AG09319 (cell line): ENCODE measurements around the gene LBH.

Experiments
- DNase-seq: peaks from one replicate; pipeline ENCODE4 v3.0.0-alpha.2; 2010; ENCODE audit warnings: low read depth; ENCODE audit errors: extremely low read depth
- TF ChIP-seq, protein P1 (sequence below): IDR thresholded peaks from 2 replicates; pipeline ENCODE4 v1.5.1; 2011; ENCODE audit warnings: low read depth, mild to moderate bottlenecking, inconsistent platforms, low read length, moderate library complexity

Gene LBH

GRCh38 chr2:30192314-30192713 lies 39.0 kb upstream of the LBH start:
- no peak for DNase-seq
- TF ChIP-seq, protein P1, sequence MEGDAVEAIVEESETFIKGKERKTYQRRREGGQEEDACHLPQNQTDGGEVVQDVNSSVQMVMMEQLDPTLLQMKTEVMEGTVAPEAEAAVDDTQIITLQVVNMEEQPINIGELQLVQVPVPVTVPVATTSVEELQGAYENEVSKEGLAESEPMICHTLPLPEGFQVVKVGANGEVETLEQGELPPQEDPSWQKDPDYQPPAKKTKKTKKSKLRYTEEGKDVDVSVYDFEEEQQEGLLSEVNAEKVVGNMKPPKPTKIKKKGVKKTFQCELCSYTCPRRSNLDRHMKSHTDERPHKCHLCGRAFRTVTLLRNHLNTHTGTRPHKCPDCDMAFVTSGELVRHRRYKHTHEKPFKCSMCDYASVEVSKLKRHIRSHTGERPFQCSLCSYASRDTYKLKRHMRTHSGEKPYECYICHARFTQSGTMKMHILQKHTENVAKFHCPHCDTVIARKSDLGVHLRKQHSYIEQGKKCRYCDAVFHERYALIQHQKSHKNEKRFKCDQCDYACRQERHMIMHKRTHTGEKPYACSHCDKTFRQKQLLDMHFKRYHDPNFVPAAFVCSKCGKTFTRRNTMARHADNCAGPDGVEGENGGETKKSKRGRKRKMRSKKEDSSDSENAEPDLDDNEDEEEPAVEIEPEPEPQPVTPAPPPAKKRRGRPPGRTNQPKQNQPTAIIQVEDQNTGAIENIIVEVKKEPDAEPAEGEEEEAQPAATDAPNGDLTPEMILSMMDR = no peak

DNA sequence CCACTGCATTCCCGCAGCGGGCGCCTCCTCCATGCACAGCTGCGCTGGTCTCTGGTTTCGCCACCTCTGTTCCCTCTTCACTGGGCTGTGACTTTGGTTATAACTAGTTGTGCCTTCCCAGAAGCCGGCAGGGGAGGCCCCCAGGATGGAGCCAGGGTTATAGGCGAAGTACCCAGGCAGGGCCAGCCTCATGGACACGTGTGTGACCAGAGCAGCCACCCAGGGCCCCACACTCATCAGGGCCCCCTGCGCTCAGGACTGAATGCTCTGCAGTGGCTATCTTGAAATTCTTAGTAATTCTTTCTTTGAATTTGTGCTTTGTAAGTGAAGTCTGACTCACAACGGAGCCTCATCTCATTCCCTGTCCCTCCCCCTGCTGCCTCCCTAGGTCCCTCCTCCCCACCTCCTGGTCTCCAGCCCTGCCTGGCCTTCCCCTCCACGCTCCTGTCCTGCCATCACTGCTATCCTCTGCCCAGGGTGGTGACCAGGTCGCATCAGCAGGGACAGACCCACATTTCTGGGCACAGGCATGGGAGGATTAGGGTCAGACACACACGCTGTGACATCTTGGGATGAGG lies 38.1 kb upstream of the LBH start:
- TF ChIP-seq, protein P1 = no peak
- no peak for DNase-seq

GRCh38 chr2:30194421-30194820 lies 36.9 kb upstream of the LBH start:
- TF ChIP-seq, protein P1 = no peak
- DNase-seq = no peak

DNA sequence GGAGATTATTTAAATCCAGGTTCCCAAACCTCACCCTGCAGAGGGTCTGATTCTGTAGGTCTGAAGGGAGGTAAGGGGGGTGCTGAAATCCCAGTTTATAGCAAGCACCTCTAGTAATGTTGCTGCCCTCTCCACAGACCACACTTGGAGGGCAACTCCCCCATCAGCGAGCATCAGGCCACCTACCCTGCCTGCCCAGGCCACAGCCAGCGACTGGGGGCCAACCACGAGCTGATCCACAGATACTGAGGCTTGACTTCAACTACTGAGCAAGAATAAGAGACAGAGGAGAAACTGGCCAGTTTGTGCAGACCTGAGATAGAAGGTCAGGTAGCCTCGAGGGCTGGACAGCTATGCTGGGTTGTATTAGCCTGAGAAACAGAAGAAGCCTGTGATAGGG lies 36.3 kb upstream of the LBH start:
- no peak for DNase-seq
- TF ChIP-seq, protein P1 = no peak

GRCh38 chr2:30197570-30198192 lies 33.7 kb upstream of the LBH start:
- TF ChIP-seq, protein P1 = no peak
- DNase-seq = no peak

- no peak for DNase-seq
- TF ChIP-seq, protein P1 = no peak
Observed at GRCh38 chr2:30201990-30202389, 29.3 kb upstream of the LBH start.

DNA sequence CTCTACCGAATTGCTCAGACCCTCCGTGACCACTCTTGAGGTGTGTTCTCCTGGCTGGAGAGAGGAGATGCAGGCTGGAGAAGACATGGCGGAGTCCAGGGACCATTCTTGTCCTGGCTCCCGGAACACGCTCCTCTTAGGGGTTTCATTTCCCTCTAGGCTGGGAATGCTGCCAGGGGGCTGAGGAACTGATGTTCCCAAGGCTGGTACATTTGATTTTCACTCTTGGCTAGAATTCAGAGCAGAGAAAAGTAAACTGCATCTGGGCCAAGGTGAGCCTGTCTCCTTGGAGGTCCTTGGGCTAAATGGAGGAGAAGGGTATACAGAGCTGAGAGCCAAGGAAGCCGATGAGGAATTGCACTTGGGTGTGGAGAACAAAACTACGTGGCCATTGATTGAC lies 28.2 kb upstream of the LBH start:
- TF ChIP-seq, protein P1 = no peak
- DNase-seq = no peak
